Raji (cell line): Measurements from ENCODE around the gene DRD2.

Experiments used
- POLR2A ChIP-seq: IDR thresholded peaks from 2 replicates; pipeline ENCODE4 v1.6.1; 2011; ENCODE audit warnings: low read depth, low read length, control low read depth; ENCODE audit not compliant: insufficient read depth

DRD2 gene

GRCh38 chr11:113435190-113435968, 39.8 kb downstream of the DRD2 start:
- TF ChIP-seq POLR2A: no peak

- no peak for TF ChIP-seq POLR2A
These were observed 43.5 kb downstream of the DRD2 start for GRCh38 chr11:113431746-113432145.

- TF ChIP-seq POLR2A: no peak
These were observed 48.5 kb downstream of the DRD2 start for GRCh38 chr11:113426686-113427085.

- TF ChIP-seq POLR2A: no peak
These were observed 54.4 kb downstream of the DRD2 start for GRCh38 chr11:113420808-113421207.

GRCh38 chr11:113419454-113420003, 55.7 kb downstream of the DRD2 start:
- TF ChIP-seq POLR2A: no peak

- no peak for TF ChIP-seq POLR2A
These were observed 57.8 kb downstream of the DRD2 start for GRCh38 chr11:113417428-113417827.

GRCh38 chr11:113415343-113415742, 59.9 kb downstream of the DRD2 start:
- TF ChIP-seq POLR2A: no peak

- no peak for TF ChIP-seq POLR2A
These were observed 62.5 kb downstream of the DRD2 start for GRCh38 chr11:113412675-113413074.

- no peak for TF ChIP-seq POLR2A
These were observed 63.7 kb downstream of the DRD2 start for GRCh38 chr11:113411536-113411935.

GRCh38 chr11:113410414-113411135, 64.6 kb downstream of the DRD2 start:
- no peak for TF ChIP-seq POLR2A

GRCh38 chr11:113409526-113409925, 65.7 kb downstream of the DRD2 start:
- TF ChIP-seq POLR2A: no peak

GRCh38 chr11:113408887-113409286, 66.3 kb downstream of the DRD2 start:
- TF ChIP-seq POLR2A: no peak

GRCh38 chr11:113408206-113408605, 67.0 kb downstream of the DRD2 start:
- TF ChIP-seq POLR2A: no peak

- TF ChIP-seq POLR2A: no peak
These were observed 68.0 kb downstream of the DRD2 start for GRCh38 chr11:113407163-113407562.

- TF ChIP-seq POLR2A: no peak
These were observed 69.3 kb downstream of the DRD2 start for GRCh38 chr11:113405724-113406478.
